ENCODE measurements around the gene MEGF11. TPM values are rescaled to one million over a fixed set of nuclear protein-coding genes. Genes with fewer than 3 reads are reported as not detected.

MEGF11 gene
- total RNA-seq, 1 donor from 2014 or later = 0.25 TPM

DNA sequence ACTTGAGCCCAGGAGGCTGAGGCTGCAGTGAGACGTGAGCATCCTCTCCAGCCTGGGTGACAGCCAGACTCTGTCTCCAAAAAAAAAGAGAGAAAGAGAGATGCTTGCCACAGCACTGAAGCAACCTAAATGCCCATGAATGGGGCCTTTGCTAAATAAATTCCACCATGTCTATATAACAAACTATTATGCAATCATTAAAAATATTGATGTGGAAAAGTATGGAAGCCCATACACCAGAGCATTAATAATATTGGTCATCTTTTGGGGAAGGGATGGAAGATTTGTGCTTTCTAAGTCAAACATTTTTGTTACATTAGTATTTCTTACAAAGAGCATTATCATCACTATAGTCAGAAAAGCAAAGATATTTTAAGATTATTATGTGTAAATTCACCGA lies 116.6 kb downstream of the MEGF11 start:
- Histone ChIP-seq H3K27ac (no peak overlapping the region), H3K4me1 (no peaks in the 10 kb centered on the region), H3K36me3 (no peaks in the 10 kb centered on the region), H3K9me3 (no peaks in the 10 kb centered on the region), H3K27me3 (no peaks in the 10 kb centered on the region), H3K4me3 (no peak overlapping the region)
- intact Hi-C loops (cut with DNase I) = no loop called here
- no peak for DNase-seq (ENCODE audit: extremely low spot score in 2 of 2)
- TF ChIP-seq, protein P1, sequence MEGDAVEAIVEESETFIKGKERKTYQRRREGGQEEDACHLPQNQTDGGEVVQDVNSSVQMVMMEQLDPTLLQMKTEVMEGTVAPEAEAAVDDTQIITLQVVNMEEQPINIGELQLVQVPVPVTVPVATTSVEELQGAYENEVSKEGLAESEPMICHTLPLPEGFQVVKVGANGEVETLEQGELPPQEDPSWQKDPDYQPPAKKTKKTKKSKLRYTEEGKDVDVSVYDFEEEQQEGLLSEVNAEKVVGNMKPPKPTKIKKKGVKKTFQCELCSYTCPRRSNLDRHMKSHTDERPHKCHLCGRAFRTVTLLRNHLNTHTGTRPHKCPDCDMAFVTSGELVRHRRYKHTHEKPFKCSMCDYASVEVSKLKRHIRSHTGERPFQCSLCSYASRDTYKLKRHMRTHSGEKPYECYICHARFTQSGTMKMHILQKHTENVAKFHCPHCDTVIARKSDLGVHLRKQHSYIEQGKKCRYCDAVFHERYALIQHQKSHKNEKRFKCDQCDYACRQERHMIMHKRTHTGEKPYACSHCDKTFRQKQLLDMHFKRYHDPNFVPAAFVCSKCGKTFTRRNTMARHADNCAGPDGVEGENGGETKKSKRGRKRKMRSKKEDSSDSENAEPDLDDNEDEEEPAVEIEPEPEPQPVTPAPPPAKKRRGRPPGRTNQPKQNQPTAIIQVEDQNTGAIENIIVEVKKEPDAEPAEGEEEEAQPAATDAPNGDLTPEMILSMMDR (IDR thresholded peaks at IDR 0.05) = no peak

DNA sequence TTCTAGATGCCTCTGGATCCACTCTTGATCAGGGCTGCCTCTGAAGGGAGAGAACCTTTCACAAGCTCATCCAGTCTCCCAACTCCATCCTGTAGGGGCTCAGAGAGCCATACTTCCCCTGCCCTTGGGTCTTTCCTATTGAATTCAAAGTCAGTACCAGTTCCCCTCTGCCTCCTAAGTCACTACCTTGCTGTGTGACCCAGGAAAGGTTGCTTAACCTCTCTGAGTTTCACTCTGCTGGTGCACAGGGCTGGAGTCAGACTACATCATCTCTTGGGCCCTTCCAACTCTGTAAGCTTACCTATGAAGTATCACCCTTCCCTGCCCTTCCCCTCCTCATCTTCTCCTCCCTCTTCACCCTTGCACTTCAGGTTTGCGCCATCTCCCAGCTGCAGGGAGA lies 117.9 kb downstream of the MEGF11 start:
- H3K4me1 ChIP-seq = no peaks in the 10 kb centered on the region
- H3K27me3 ChIP-seq = no peaks in the 10 kb centered on the region
- no peak overlapping the region for H3K27ac ChIP-seq
- no peak for DNase-seq (ENCODE audit: extremely low spot score in 2 of 2)
- no peaks in the 10 kb centered on the region for H3K36me3 ChIP-seq
- TF ChIP-seq, protein P1 (IDR thresholded peaks at IDR 0.05) = no peak
- no peak for TF ChIP-seq POLR2AphosphoS5 (IDR thresholded peaks at IDR 0.05; ENCODE audit: insufficient read depth in 1 of 2, low read depth in 1 of 2)
- H3K4me3 ChIP-seq = no peak overlapping the region
- H3K9me3 ChIP-seq = no peaks in the 10 kb centered on the region
- intact Hi-C loops (cut with DNase I) = no loop called here

DNA sequence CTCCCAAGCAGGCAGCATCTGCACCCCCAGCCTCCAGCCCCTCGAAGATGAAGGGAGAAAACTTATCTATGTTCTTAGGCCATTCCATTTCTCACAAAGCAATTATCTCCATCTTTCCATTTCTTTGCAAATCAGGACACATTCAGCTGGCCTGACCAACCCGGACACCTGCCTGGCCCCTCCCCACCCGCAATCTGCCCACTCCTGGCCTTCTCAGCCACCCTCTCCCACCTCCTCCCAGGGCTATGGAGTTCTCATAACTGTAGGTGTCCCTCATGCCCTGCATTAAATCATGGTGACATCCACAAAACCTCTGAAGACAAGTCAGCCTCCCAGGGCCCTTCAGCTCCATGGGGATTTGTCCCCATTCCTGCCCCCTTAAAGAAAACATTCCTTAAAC lies 119.3 kb downstream of the MEGF11 start:
- TF ChIP-seq, protein P1 (IDR thresholded peaks at IDR 0.05) = no peak
- TF ChIP-seq POLR2A (IDR thresholded peaks at IDR 0.05) (no peak), POLR2AphosphoS5 (IDR thresholded peaks at IDR 0.05; ENCODE audit: insufficient read depth in 1 of 2, low read depth in 1 of 2) (no peak)
- no peaks in the 10 kb centered on the region for H3K4me1 ChIP-seq
- H3K27ac ChIP-seq = no peak overlapping the region
- H3K36me3 ChIP-seq = no peaks in the 10 kb centered on the region
- DNase-seq (ENCODE audit: extremely low spot score in 2 of 2) = no peak
- no peaks in the 10 kb centered on the region for H3K9me3 ChIP-seq
- no peaks in the 10 kb centered on the region for H3K27me3 ChIP-seq
- intact Hi-C loops (cut with DNase I) = no loop called here
- H3K4me3 ChIP-seq = no peak overlapping the region

DNA sequence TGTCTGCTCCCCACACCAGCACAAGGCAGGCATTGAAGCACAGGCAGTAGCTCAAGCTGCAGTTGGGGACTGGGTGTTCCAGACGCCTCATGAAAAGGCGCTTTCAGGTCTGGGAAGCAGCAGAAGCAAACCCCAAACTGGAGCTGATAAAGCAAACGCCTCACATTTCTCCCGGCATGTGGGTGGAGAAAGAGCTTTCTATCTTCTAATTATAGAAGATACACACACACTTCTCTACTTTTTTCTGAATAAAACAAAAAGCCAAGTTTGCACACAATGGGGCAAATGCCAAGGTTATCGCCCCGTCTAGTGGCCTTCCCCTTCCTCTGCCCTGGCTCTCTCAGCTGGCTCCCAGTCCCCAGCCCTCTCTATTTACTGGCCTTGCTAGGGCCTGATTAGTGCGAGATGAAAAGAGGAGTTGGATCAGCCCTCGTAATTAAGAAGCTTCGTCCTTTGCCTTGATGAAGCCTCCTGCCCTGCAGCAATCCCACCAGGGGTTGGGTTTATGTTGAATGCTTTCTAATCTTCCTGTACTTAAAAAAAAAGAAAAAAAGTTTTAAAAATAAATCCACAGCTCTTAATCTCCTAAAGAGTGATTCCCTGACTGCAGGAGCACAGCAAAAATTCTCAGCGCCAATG lies 120.2 kb downstream of the MEGF11 start:
- H3K9me3 ChIP-seq = no peaks in the 10 kb centered on the region
- no peaks in the 10 kb centered on the region for H3K36me3 ChIP-seq
- H3K4me3 ChIP-seq = no peak overlapping the region
- TF ChIP-seq POLR2AphosphoS5 (IDR thresholded peaks at IDR 0.05; ENCODE audit: insufficient read depth in 1 of 2, low read depth in 1 of 2) = no peak
- H3K27me3 ChIP-seq = no peaks in the 10 kb centered on the region
- no peak overlapping the region for H3K27ac ChIP-seq
- no peaks in the 10 kb centered on the region for H3K4me1 ChIP-seq
- intact Hi-C loops (cut with DNase I) = no loop called here
- no peak for DNase-seq (ENCODE audit: extremely low spot score in 2 of 2)

DNA sequence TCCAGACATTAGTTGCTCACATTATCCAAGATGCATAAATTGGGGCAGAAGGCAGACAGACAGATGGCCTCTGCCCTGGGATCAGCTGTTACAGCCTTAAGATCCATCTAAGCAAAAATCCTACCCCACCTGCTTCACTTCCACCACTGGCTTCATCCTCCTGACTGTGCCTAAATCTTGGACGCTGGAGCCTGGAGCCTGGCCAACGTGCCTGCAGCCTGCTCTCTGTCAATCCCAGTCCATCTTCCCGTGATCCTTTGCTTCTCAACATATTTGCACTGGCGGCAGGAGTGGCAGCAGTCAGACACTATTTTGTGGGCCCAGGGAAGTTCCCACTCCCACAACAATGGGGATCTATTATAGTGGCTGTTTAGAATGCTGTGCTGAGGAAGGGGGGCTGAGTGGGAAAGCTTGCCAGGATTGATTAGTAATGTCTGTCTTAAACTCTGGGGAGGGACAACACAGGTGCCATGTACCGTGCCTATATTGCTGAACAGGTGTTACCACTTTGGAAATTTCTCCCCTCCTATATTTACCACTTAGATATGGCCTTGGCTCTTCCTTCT lies 121.2 kb downstream of the MEGF11 start:
- Histone ChIP-seq H3K27ac (no peak overlapping the region), H3K4me1 (no peaks in the 10 kb centered on the region), H3K27me3 (no peaks in the 10 kb centered on the region), H3K4me3 (no peak overlapping the region), H3K36me3 (no peaks in the 10 kb centered on the region), H3K9me3 (no peaks in the 10 kb centered on the region)
- intact Hi-C loops (cut with DNase I) = no loop called here
- no peak for TF ChIP-seq POLR2A (IDR thresholded peaks at IDR 0.05)
- TF ChIP-seq POLR2AphosphoS5 (IDR thresholded peaks at IDR 0.05; ENCODE audit: insufficient read depth in 1 of 2, low read depth in 1 of 2) = no peak
- TF ChIP-seq, protein P1 (IDR thresholded peaks at IDR 0.05) = no peak
- DNase-seq (ENCODE audit: extremely low spot score in 2 of 2) = no peak
